ENCODE results near the gene IFIT1B. TPM values are rescaled to one million over a fixed set of nuclear protein-coding genes. Genes with fewer than 3 reads are reported as not detected.
"Not testable (repeated sequence)": the region's sequence is repeated elsewhere in the genome, so short reads cannot be mapped to it uniquely, and the experiment has no call there.

IFIT1B gene
- total RNA-seq, 2 experiments from 2014 or later = 0.11 to 0.14 TPM

GRCh38 chr10:89412276-89412675 is 34.4 kb downstream of the IFIT1B start:
- H3K27me3 ChIP-seq (ENCODE audit: control insufficient read depth in 1 of 2, insufficient read depth in 2 of 2, low read length in 2 of 2); H3K27ac ChIP-seq (ENCODE audit: low read depth in 1 of 2, low read length in 2 of 2); H3K9me3 ChIP-seq (ENCODE audit: control insufficient read depth in 1 of 2, insufficient read depth in 1 of 2, low read length in 2 of 2); H3K9me3 Mint-ChIP-seq; ATAC-seq (ENCODE audit: poor library complexity); H3K36me3 ChIP-seq (ENCODE audit: insufficient read depth, low read length); H3K27me3 Mint-ChIP-seq; CTCF ChIA-PET: not testable (repeated sequence)
- POLR2A ChIA-PET = interaction anchor here (0.6 to 4.3 kb wide), 6 partner anchors 11 to 565 kb away, joined by 3 to 123 read pairs (median 9); partner anchors contain the start of genes IFIT1, IFIT2, LIPA and STAMBPL1
- peak in 12 of 14 experiments; percentile 11 to 72 (median 42) for DNase-seq
- Histone ChIP-seq H3K4me1 (ENCODE audit: insufficient read depth, low read length) (peaks cover 34% of the 10 kb centered on the region), H3K4me3 (ENCODE audit: low read length) (peak overlapping the region; percentile 24)
- Mint-ChIP-seq H3K27ac (peak overlapping the region; percentile 99), H3K4me3 (peak overlapping the region; percentile 79), H3K36me3 (ENCODE audit: low read depth) (peaks cover 21% of the 10 kb centered on the region), H3K4me1 (ENCODE audit: low read depth) (peaks cover 58% of the 10 kb centered on the region)
- intact Hi-C loops (cut with DNase I, micrococcal nuclease) = loop anchor here (2.0 to 10.0 kb wide), 6 partner anchors 19 to 417 kb away; partner anchors contain the start of genes FAS (in 1 of the 2), IFIT1 (in 1 of the 2), IFIT2 (in 1 of the 2) and KIF20B (in 1 of the 2)

GRCh38 chr10:89413398-89413912 is 35.6 kb downstream of the IFIT1B start:
- Histone ChIP-seq H3K9me3 (ENCODE audit: control insufficient read depth in 1 of 2, insufficient read depth in 1 of 2, low read length in 2 of 2) (peaks cover 0 to 5% of the 10 kb centered on the region in 2 experiments), H3K4me3 (ENCODE audit: low read length) (peak overlapping the region; percentile 89), H3K36me3 (ENCODE audit: insufficient read depth, low read length) (peaks cover 11% of the 10 kb centered on the region), H3K4me1 (ENCODE audit: insufficient read depth, low read length) (peaks cover 45% of the 10 kb centered on the region), H3K27ac (ENCODE audit: low read depth in 1 of 2, low read length in 2 of 2) (peak overlapping the region; percentile 86 to 92), H3K27me3 (ENCODE audit: control insufficient read depth in 1 of 2, insufficient read depth in 2 of 2, low read length in 2 of 2) (no peaks in the 10 kb centered on the region)
- ATAC-seq (ENCODE audit: poor library complexity) (no peak), DNase-seq (peak in 1 of 14 experiments; percentile 10)
- intact Hi-C loops (cut with DNase I, micrococcal nuclease) = loop anchor here (2.0 to 10.0 kb wide), 6 partner anchors 21 to 419 kb away; partner anchors contain the start of genes FAS (in 1 of the 2), IFIT1 (in 1 of the 2), IFIT2 (in 1 of the 2) and KIF20B (in 1 of the 2)
- no peak for TF ChIP-seq CTCF (IDR thresholded peaks at IDR 0.05)
- ChIA-PET POLR2A (interaction anchor here (0.8 to 4.3 kb wide), 17 partner anchors 9 to 1750 kb away, joined by 3 to 123 read pairs (median 6); partner anchors contain the start of genes FAS, IFIT1, IFIT2 and KIF20B), CTCF (no interaction called here)
- Mint-ChIP-seq H3K4me3 (peak overlapping the region; percentile 96), H3K27me3 (no peaks in the 10 kb centered on the region), H3K27ac (peak overlapping the region; percentile 99), H3K4me1 (ENCODE audit: low read depth) (peaks cover 70% of the 10 kb centered on the region), H3K9me3 (no peaks in the 10 kb centered on the region), H3K36me3 (ENCODE audit: low read depth) (peaks cover 33% of the 10 kb centered on the region)

GRCh38 chr10:89414146-89414878 is 36.5 kb downstream of the IFIT1B start, which contains the start of gene IFIT5:
Gene IFIT5, plus strand, starts transcription at chr10:89414568. Its CDS starts 231 bp downstream, at chr10:89414799.
- intact Hi-C loops (cut with DNase I, micrococcal nuclease) = loop anchor here (1.0 to 10.0 kb wide), 8 partner anchors 22 to 420 kb away; partner anchors contain the start of genes IFIT2 (in 2 of the 2), FAS (in 1 of the 2), IFIT1 (in 1 of the 2) and KIF20B (in 1 of the 2)
- H3K36me3 Mint-ChIP-seq (ENCODE audit: low read depth) = peaks cover 36% of the 10 kb centered on the region
- peaks cover 0 to 5% of the 10 kb centered on the region in 2 experiments for H3K9me3 ChIP-seq (ENCODE audit: control insufficient read depth in 1 of 2, insufficient read depth in 1 of 2, low read length in 2 of 2)
- H3K27ac Mint-ChIP-seq = peak within 1 kb of the TSS; percentile 99
- no peak for TF ChIP-seq CTCF (IDR thresholded peaks at IDR 0.05)
- peaks cover 72% of the 10 kb centered on the region for H3K4me1 Mint-ChIP-seq (ENCODE audit: low read depth)
- H3K27me3 ChIP-seq (ENCODE audit: control insufficient read depth in 1 of 2, insufficient read depth in 2 of 2, low read length in 2 of 2) = no peaks in the 10 kb centered on the region
- peaks cover 16% of the 10 kb centered on the region for H3K36me3 ChIP-seq (ENCODE audit: insufficient read depth, low read length)
- H3K27me3 Mint-ChIP-seq = no peaks in the 10 kb centered on the region
- peak within 1 kb of the TSS; percentile 96 for H3K4me3 Mint-ChIP-seq
- CTCF ChIA-PET = interaction anchor here (1.1 to 1.4 kb wide), 2 partner anchors 12 to 162 kb away, joined by 3 to 4 read pairs; partner anchors contain the start of gene LIPA
- peak within 1 kb of the TSS; percentile 89 for H3K4me3 ChIP-seq (ENCODE audit: low read length)
- peak within 1 kb of the TSS; percentile 86 to 92 for H3K27ac ChIP-seq (ENCODE audit: low read depth in 1 of 2, low read length in 2 of 2)
- POLR2A ChIA-PET = interaction anchor here (0.7 to 4.3 kb wide), 32 partner anchors 9 to 1749 kb away, joined by 3 to 123 read pairs (median 5); partner anchors contain the start of genes FAS, IFIT1, IFIT2 and KIF20B
- peaks cover 45% of the 10 kb centered on the region for H3K4me1 ChIP-seq (ENCODE audit: insufficient read depth, low read length)
- no peaks in the 10 kb centered on the region for H3K9me3 Mint-ChIP-seq
- peak; percentile 74 for ATAC-seq (ENCODE audit: poor library complexity)
- DNase-seq = peak; percentile 36 to 86 (median 64)

All from CD4-positive, alpha-beta T cell (primary cell).